ENCODE measurements around the gene USP11. TPM values are rescaled to one million over a fixed set of nuclear protein-coding genes. Genes with fewer than 3 reads are reported as not detected.

The USP11 gene
- total RNA-seq, 1 donor from 2014 or later = 190 TPM

DNA sequence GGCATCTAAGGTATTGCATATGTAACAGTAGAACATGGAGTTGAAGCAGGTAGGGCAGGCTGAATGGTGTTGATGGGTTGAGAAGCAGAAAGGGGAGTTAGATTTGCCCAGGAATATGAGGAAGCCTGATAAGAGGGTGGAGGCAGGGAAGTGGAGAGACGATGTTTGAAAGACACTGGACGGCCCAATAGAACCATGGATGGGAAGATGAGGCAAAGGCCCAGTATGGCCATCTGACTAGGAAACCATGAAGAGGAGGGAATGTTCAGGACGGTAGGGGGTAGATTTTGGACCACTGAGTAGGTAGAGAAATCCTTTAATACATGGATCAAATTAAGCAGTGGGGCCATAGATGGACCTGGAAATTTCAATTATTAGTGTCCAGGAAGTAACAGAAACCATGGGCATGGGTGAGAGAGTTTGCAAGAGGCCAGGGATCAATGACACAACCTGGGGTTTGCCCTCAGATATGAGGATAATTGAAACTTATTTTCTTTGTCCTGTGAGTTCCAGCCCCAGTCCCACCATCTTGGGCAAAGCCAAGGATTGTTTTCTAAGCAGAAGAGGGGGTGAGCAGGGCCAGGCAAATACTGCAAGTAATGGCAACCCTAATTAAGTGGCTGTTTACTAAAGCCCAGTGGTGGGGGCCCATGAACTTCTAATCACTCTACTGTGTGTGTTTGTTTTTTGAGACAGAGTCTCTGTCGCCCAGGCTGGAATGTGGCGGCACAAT, 2.5 kb upstream of the USP11 start:
- Mint-ChIP-seq H3K9me3 (ENCODE audit: unreplicated experiment) (peaks cover 7% of the 10 kb centered on the region), H3K4me1 (ENCODE audit: low read depth, unreplicated experiment) (peaks cover 2% of the 10 kb centered on the region), H3K27me3 (ENCODE audit: unreplicated experiment) (peaks cover 3% of the 10 kb centered on the region), H3K36me3 (ENCODE audit: unreplicated experiment) (no peaks in the 10 kb centered on the region), H3K4me3 (ENCODE audit: unreplicated experiment) (no peak overlapping the region), H3K27ac (ENCODE audit: unreplicated experiment) (no peak overlapping the region)
- no peak for DNase-seq
- TF ChIP-seq, protein P1, sequence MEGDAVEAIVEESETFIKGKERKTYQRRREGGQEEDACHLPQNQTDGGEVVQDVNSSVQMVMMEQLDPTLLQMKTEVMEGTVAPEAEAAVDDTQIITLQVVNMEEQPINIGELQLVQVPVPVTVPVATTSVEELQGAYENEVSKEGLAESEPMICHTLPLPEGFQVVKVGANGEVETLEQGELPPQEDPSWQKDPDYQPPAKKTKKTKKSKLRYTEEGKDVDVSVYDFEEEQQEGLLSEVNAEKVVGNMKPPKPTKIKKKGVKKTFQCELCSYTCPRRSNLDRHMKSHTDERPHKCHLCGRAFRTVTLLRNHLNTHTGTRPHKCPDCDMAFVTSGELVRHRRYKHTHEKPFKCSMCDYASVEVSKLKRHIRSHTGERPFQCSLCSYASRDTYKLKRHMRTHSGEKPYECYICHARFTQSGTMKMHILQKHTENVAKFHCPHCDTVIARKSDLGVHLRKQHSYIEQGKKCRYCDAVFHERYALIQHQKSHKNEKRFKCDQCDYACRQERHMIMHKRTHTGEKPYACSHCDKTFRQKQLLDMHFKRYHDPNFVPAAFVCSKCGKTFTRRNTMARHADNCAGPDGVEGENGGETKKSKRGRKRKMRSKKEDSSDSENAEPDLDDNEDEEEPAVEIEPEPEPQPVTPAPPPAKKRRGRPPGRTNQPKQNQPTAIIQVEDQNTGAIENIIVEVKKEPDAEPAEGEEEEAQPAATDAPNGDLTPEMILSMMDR (IDR thresholded peaks at IDR 0.05; ENCODE audit: partially characterized antibody, unreplicated experiment) = no peak

DNA sequence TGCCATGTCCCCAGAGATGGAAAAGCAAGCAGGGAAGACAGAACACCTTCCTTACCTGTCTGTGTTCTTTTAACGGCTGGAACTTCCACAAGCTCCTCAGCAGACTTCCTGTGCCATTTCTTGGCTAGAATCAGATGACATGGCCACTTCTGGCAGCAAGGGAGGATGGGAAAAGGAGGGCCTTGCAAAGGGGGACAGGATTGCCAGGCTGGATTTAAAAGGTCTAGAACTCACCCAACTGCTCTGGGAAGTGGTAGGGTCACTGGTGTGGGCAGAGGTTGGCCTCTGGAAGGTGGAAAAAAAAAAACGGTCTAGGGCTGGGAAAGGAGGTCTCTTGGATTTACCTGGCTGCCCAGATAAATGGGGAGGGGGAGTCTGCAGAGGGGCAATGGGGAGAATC, 1.6 kb upstream of the USP11 start:
- Mint-ChIP-seq H3K27me3 (ENCODE audit: unreplicated experiment) (peaks cover 3% of the 10 kb centered on the region), H3K9me3 (ENCODE audit: unreplicated experiment) (peaks cover 6% of the 10 kb centered on the region), H3K4me3 (ENCODE audit: unreplicated experiment) (no peak overlapping the region), H3K27ac (ENCODE audit: unreplicated experiment) (no peak overlapping the region), H3K36me3 (ENCODE audit: unreplicated experiment) (no peaks in the 10 kb centered on the region), H3K4me1 (ENCODE audit: low read depth, unreplicated experiment) (peaks cover 6% of the 10 kb centered on the region)
- TF ChIP-seq, protein P1 (IDR thresholded peaks at IDR 0.05; ENCODE audit: partially characterized antibody, unreplicated experiment) = no peak
- DNase-seq = no peak

DNA sequence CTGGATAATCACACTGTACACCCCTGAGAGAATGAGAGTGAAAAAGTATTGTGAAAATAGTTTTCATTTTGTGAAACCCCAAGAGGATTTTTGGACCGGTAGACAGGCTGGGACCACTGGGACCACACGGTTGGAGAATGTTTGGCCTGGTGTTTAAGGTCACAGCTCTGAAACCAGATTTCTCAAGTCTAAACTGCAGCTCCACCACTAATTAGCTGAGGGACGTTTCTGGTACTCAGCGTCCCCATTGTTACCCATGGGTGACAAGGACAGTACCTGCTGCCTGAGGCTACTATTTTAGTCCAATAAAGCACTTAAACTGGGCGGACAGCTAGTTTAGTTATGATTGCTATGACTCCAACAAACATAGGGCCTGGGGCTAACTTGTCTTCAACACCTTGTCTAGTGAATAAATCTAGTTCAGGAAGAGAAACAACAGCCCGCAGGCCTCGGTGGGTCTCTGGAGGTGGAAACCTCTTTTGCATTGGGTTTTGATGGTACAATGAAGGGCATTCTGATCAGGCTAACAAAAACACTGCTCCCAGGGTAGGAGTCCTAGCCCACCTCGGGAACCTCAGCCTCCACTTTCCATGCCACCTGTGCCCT, 509 bp upstream of the USP11 start:
- Mint-ChIP-seq H3K27ac (ENCODE audit: unreplicated experiment) (peak overlapping the region; percentile 100), H3K27me3 (ENCODE audit: unreplicated experiment) (peaks cover 3% of the 10 kb centered on the region), H3K36me3 (ENCODE audit: unreplicated experiment) (no peaks in the 10 kb centered on the region), H3K4me1 (ENCODE audit: low read depth, unreplicated experiment) (peaks cover 6% of the 10 kb centered on the region), H3K9me3 (ENCODE audit: unreplicated experiment) (peaks cover 3% of the 10 kb centered on the region), H3K4me3 (ENCODE audit: unreplicated experiment) (peak overlapping the region; percentile 99)
- TF ChIP-seq, protein P1 (IDR thresholded peaks at IDR 0.05; ENCODE audit: partially characterized antibody, unreplicated experiment) = no peak
- no peak for DNase-seq

- Mint-ChIP-seq H3K36me3 (ENCODE audit: unreplicated experiment) (no peaks in the 10 kb centered on the region), H3K9me3 (ENCODE audit: unreplicated experiment) (peaks cover 3% of the 10 kb centered on the region), H3K4me1 (ENCODE audit: low read depth, unreplicated experiment) (peaks cover 6% of the 10 kb centered on the region), H3K27ac (ENCODE audit: unreplicated experiment) (peak overlapping the region; percentile 100), H3K27me3 (ENCODE audit: unreplicated experiment) (peaks cover 3% of the 10 kb centered on the region), H3K4me3 (ENCODE audit: unreplicated experiment) (peak overlapping the region; percentile 99)
- DNase-seq = peak; percentile 85
- TF ChIP-seq, protein P1 (IDR thresholded peaks at IDR 0.05; ENCODE audit: partially characterized antibody, unreplicated experiment) = no peak
Measured at GRCh38 chrX:47233333-47234113, 714 bp downstream of the USP11 start.

All from glutamatergic neuron (in vitro differentiated cells).